Esophagus squamous epithelium (tissue), 5 donors: ENCODE results near the gene INPPL1. TPM values are rescaled to one million over a fixed set of nuclear protein-coding genes. Genes with fewer than 3 reads are reported as not detected.
"Not testable (repeated sequence)": the region's sequence is repeated elsewhere in the genome, so short reads cannot be mapped to it uniquely, and the experiment has no call there.

Experiments
- DNase-seq: peaks from one replicate; lab custom pipeline; 2025; lab: John Stamatoyannopoulos, UW
- H3K27ac ChIP-seq, 4 donors: fragments of 200-600 bp; sonication (generic); one replicate each; pipeline ENCODE4 v1.5.1; 2016 to 2019; ENCODE audit warnings: mild to moderate bottlenecking in 1 of 4
- H3K27me3 ChIP-seq, 4 donors: fragments of 200-600 bp; sonication (generic); 1 replicate in 3 of 4; 2 replicates in 1 of 4; pipeline versions ENCODE4 v1.5.1 to v1.6.0; 2017 to 2021; ENCODE audit warnings: antibody characterized with exemption in 1 of 4
- H3K36me3 ChIP-seq, 3 donors: fragments of 200-600 bp; sonication (generic); one replicate each; pipeline ENCODE4 v1.5.1; 2016 to 2019
- H3K4me1 ChIP-seq, 3 donors: fragments of 200-600 bp; sonication (generic); one replicate each; pipeline ENCODE4 v1.5.1; 2017 to 2019
- H3K4me3 ChIP-seq, 4 donors: fragments of 200-600 bp; sonication (generic); 1 replicate in 3 of 4; 2 replicates in 1 of 4; pipeline ENCODE4 v1.5.1; 2016 to 2019; ENCODE audit warnings: mild to moderate bottlenecking in 2 of 4, moderate library complexity in 1 of 4
- H3K9me3 ChIP-seq, 3 donors: fragments of 200-600 bp; sonication (generic); one replicate each; pipeline ENCODE4 v1.5.1; 2016 to 2019
- POLR2A ChIP-seq, 4 donors: fragments of 450-650 bp; IDR thresholded peaks; one replicate each; pipeline ENCODE4 v1.6.1; 2017; ENCODE audit warnings: antibody characterized with exemption in 4 of 4, mild to moderate bottlenecking in 4 of 4, moderate library complexity in 3 of 4
- WGBS, 2 donors: methylation state at CpG; one replicate each; pipeline ENCODE4 v1.1.5; 2018; 5-methylcytosine and 5-hydroxymethylcytosine counted together
- intact Hi-C: fragments of 100-400 bp; cut with DNase I; formaldehyde crosslinking; loops from one replicate; pipeline ENCODE4 v1.15.0; 2022
- total RNA-seq, 4 donors: library from RNA; depleted of rRNA; stranded (reverse); fragments of >200 nt; gene quantifications; one replicate each; pipeline ENCODE4 v1.1.0, GENCODE V29; 2016
- TF ChIP-seq, protein P1 (sequence below), 6 experiments: fragments of 450-650 bp in 4 of 6; fragments of 200-600 bp in 2 of 6; sonication (generic) in 2 of 6; IDR thresholded peaks; one replicate each; pipeline ENCODE4 v1.5.1; 2016 to 2019; ENCODE audit warnings: antibody characterized with exemption in 6 of 6, mild to moderate bottlenecking in 4 of 6, moderate library complexity in 4 of 6
- donor health status: DM: yes; HTN: yes; CAD: no.

The INPPL1 gene
- total RNA-seq, 4 donors from 2014 or later: 22.4 to 61.2 (median 26.3) TPM

DNA sequence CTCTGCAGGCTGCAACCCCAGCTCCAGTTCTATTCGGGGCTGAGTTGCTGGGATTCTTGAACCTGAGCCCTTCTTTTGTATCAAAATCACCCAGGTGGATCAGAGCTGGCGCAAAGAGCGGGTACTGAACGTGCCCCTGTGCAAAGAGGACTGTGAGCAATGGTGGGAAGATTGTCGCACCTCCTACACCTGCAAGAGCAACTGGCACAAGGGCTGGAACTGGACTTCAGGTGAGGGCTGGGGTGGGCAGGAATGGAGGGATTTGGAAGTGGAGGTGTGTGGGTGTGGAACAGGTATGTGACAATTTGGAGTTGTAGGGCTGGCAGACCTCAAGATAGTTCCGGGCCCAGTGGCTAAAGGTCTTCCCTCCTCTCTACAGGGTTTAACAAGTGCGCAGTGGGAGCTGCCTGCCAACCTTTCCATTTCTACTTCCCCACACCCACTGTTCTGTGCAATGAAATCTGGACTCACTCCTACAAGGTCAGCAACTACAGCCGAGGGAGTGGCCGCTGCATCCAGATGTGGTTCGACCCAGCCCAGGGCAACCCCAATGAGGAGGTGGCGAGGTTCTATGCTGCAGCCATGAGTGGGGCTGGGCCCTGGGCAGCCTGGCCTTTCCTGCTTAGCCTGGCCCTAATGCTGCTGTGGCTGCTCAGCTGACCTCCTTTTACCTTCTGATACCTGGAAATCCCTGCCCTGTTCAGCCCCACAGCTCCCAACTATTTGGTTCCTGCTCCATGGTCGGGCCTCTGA, 28.9 kb upstream of the INPPL1 start:
- H3K4me3 ChIP-seq: no peak overlapping the region
- intact Hi-C loops: no loop called here
- peaks cover 0 to 12% (median 0%) of the 10 kb centered on the region in 4 donors for H3K27me3 ChIP-seq
- H3K9me3 ChIP-seq: no peaks in the 10 kb centered on the region
- WGBS, 2 donors: 78 to 81% methylated on average over 7 to 11 of the region's 12 CpGs
- no peak for DNase-seq
- no peaks in the 10 kb centered on the region for H3K36me3 ChIP-seq
- TF ChIP-seq, protein P1, sequence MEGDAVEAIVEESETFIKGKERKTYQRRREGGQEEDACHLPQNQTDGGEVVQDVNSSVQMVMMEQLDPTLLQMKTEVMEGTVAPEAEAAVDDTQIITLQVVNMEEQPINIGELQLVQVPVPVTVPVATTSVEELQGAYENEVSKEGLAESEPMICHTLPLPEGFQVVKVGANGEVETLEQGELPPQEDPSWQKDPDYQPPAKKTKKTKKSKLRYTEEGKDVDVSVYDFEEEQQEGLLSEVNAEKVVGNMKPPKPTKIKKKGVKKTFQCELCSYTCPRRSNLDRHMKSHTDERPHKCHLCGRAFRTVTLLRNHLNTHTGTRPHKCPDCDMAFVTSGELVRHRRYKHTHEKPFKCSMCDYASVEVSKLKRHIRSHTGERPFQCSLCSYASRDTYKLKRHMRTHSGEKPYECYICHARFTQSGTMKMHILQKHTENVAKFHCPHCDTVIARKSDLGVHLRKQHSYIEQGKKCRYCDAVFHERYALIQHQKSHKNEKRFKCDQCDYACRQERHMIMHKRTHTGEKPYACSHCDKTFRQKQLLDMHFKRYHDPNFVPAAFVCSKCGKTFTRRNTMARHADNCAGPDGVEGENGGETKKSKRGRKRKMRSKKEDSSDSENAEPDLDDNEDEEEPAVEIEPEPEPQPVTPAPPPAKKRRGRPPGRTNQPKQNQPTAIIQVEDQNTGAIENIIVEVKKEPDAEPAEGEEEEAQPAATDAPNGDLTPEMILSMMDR (IDR thresholded peaks at IDR 0.05): no peak
- no peak for TF ChIP-seq POLR2A (IDR thresholded peaks at IDR 0.05)
- H3K4me1 ChIP-seq: no peaks in the 10 kb centered on the region
- H3K27ac ChIP-seq: no peak overlapping the region

DNA sequence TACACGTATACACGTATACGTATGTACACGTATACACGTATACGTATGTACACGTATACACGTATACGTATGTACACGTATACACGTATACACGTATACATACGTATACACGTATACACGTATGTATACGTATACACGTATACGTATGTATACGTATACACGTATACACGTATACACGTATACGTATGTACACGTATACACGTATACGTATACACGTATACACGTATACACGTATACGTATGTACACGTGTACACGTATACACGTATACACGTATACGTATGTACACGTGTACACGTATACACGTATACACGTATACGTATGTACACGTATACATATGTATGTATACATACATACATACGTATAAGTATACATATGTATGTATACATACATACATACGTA, 23.1 kb upstream of the INPPL1 start:
- H3K27me3 ChIP-seq, intact Hi-C loops: not testable (repeated sequence)
- 90 to 93% methylated on average over 43 of the region's 43 CpGs for WGBS, 2 donors

DNA sequence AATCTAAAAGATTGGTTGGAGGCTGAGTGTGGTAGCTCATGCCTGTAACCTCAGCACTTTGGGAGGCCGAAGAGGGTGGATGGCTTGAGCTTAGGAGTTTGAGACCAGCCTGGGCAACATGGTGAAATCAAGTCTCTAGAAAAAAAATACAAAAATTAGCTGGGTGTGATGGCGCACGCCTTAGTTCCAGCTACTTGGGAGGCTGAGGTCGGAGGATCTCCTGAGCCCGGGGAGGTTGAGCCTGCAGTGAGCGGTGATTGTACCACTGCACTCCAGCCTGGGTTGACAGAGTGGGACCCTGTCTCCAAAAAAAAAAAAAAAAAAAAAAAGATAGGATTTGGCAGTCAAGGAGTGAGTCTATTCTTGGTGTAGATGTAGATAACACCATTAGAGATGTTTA, 22.0 kb upstream of the INPPL1 start:
- DNase-seq: no peak
- Histone ChIP-seq H3K4me1 (no peaks in the 10 kb centered on the region), H3K36me3 (no peaks in the 10 kb centered on the region), H3K4me3 (no peak overlapping the region), H3K27me3 (no peaks in the 10 kb centered on the region), H3K9me3 (no peaks in the 10 kb centered on the region), H3K27ac (no peak overlapping the region)
- WGBS, 2 donors: 94 to 99% methylated on average over 6 of the region's 6 CpGs
- intact Hi-C loops: no loop called here
- TF ChIP-seq, protein P1 (IDR thresholded peaks at IDR 0.05): no peak
- no peak for TF ChIP-seq POLR2A (IDR thresholded peaks at IDR 0.05)

More for the DNA sequence above, 23.1 kb upstream of the INPPL1 start:
- not testable (repeated sequence) for DNase-seq, H3K4me1 ChIP-seq, H3K27ac ChIP-seq, H3K4me3 ChIP-seq, H3K9me3 ChIP-seq, H3K36me3 ChIP-seq

DNA sequence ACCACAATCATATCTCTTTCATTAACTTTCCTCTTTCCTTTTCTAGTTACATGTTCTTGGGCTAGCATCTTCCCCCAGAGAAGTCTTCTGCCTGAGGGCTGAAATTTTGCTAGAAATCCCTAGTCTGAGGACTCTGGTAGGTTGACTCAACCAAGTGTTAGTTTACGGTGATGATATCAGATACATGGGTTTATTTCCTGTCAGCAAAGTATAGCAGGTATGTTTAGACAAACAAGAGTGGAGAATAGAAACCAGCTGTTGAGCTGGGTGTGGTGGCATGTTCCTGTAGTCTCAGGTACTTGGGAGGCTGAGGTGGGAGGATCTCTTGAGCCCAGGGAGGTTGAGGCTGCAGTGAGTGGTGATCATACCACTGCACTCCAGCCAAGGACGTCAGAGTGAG, 21.4 kb upstream of the INPPL1 start:
- intact Hi-C loops: no loop called here
- Histone ChIP-seq H3K9me3 (no peaks in the 10 kb centered on the region), H3K4me1 (no peaks in the 10 kb centered on the region), H3K27me3 (no peaks in the 10 kb centered on the region), H3K27ac (no peak overlapping the region), H3K36me3 (no peaks in the 10 kb centered on the region), H3K4me3 (no peak overlapping the region)
- WGBS, 2 donors: 62 to 64% methylated on average over 2 of the region's 2 CpGs
- no peak for TF ChIP-seq POLR2A (IDR thresholded peaks at IDR 0.05)
- TF ChIP-seq, protein P1 (IDR thresholded peaks at IDR 0.05): no peak
- DNase-seq: no peak

DNA sequence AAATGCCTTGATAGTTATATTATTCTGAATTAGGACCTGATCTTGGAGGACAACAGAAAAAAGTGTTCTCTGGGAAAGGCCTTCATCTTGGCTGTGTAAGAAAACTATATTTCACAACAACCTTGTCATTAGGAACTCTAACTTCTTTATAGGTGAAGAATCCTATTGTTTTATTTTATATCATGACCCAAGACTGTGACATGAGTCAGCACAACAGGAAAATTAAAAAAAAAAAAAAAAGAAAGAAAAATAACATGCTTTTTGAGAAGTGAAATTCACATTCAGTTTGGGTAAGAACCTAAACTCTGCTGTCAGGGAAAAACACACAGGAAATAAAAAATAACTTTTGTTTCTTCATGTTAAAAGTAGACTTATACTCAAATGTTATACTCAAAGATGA, 19.7 kb upstream of the INPPL1 start:
- Histone ChIP-seq H3K4me3 (no peak overlapping the region), H3K27ac (no peak overlapping the region), H3K9me3 (peaks cover 0 to 6% (median 0%) of the 10 kb centered on the region in 3 donors), H3K36me3 (no peaks in the 10 kb centered on the region), H3K4me1 (no peaks in the 10 kb centered on the region), H3K27me3 (peaks cover 0 to 6% (median 0%) of the 10 kb centered on the region in 4 donors)
- TF ChIP-seq, protein P1 (IDR thresholded peaks at IDR 0.05): no peak
- no peak for TF ChIP-seq POLR2A (IDR thresholded peaks at IDR 0.05)
- no peak for DNase-seq
- intact Hi-C loops: no loop called here

DNA sequence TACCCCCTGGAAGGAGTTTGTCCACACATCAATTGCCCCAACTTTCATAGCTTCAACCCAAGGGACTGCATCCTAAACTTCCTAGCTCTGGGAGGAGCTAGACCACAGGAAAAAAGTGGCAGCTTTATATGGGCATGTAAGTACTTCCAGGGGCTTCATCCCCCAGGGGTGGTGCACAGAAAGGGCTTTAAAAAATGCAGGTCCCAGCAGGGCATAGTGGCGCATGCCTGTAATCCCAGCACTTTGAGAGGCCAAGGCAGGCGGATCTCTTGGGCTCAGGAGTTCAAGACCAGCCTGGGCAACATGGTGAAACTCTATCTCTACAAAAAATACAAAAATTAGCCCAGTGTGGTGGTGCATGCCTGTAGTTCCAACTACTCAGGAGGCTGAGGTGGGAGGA, 17.8 kb upstream of the INPPL1 start:
- H3K27me3 ChIP-seq, DNase-seq, H3K36me3 ChIP-seq, H3K9me3 ChIP-seq, H3K27ac ChIP-seq, intact Hi-C loops, H3K4me3 ChIP-seq, H3K4me1 ChIP-seq: not testable (repeated sequence)
- 94 to 100% methylated on average over 1 to 2 of the region's 2 CpGs for WGBS, 2 donors
